ENCODE measurements around the gene HAND2. TPM values are rescaled to one million over a fixed set of nuclear protein-coding genes. Genes with fewer than 3 reads are reported as not detected.

Gene HAND2
- total RNA-seq, 2 donors from 2014 or later = 7.3 to 11.4 TPM

DNA sequence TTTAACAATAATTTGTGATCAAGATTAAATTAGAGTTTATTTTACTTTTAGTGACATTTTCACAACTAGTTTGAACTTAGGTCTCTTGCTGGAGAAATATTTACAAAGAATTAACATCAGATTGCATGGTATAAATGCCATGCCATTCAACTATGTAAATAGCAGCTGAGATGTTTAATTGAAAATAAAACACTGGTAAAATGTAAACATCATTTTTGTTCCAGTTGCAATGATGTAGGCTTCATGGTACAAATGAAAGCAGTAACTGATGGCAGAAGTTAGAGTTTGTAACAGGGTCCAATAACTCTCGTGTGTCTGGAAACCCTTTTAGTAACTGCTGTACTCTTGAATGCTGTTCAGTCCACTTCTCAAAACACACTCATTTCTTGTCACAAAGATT lies 43.7 kb upstream of the HAND2 start:
- 60 to 73% methylated on average over 1 of the region's 1 CpG for WGBS, 2 donors
- intact Hi-C loops (cut with DNase I) = no loop called here

DNA sequence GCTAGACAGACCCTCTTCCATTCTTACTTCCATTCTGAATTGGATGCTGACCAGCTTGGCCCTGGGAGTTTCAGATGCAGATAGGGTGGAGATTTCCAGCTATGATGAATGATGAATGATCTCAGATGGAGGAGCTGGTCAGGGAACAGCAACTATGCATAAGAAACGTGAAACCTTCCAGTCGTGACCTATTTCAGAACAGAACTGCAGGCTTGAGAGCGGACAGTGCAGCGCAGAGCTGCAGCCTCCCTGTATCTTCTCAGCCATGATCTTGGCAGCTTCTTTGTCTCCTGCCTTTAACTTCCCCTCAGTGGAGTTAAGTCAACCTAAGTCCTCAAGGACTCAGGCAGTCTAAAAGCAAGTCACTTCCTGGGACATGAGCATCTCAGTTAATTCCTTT lies 43.3 kb upstream of the HAND2 start:
- no peak for DNase-seq
- intact Hi-C loops (cut with DNase I) = no loop called here
- no peak overlapping the region for H3K4me3 ChIP-seq

More for the DNA sequence above, 43.7 kb upstream of the HAND2 start:
- no peaks in the 10 kb centered on the region for H3K36me3 ChIP-seq (replicated peaks in 1 of 2; ENCODE audit: insufficient read depth in 1 of 2, low read depth in 2 of 2)
- H3K4me3 ChIP-seq = no peak overlapping the region
- no peaks in the 10 kb centered on the region for H3K9me3 ChIP-seq
- no peak for DNase-seq
- H3K4me1 ChIP-seq = no peaks in the 10 kb centered on the region
- ATAC-seq = no peak
- TF ChIP-seq POLR2A (IDR thresholded peaks at IDR 0.05) = no peak
- TF ChIP-seq, protein P1, sequence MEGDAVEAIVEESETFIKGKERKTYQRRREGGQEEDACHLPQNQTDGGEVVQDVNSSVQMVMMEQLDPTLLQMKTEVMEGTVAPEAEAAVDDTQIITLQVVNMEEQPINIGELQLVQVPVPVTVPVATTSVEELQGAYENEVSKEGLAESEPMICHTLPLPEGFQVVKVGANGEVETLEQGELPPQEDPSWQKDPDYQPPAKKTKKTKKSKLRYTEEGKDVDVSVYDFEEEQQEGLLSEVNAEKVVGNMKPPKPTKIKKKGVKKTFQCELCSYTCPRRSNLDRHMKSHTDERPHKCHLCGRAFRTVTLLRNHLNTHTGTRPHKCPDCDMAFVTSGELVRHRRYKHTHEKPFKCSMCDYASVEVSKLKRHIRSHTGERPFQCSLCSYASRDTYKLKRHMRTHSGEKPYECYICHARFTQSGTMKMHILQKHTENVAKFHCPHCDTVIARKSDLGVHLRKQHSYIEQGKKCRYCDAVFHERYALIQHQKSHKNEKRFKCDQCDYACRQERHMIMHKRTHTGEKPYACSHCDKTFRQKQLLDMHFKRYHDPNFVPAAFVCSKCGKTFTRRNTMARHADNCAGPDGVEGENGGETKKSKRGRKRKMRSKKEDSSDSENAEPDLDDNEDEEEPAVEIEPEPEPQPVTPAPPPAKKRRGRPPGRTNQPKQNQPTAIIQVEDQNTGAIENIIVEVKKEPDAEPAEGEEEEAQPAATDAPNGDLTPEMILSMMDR (IDR thresholded peaks at IDR 0.05) = no peak
- H3K27ac ChIP-seq = no peak overlapping the region
- H3K27me3 ChIP-seq = no peaks in the 10 kb centered on the region

DNA sequence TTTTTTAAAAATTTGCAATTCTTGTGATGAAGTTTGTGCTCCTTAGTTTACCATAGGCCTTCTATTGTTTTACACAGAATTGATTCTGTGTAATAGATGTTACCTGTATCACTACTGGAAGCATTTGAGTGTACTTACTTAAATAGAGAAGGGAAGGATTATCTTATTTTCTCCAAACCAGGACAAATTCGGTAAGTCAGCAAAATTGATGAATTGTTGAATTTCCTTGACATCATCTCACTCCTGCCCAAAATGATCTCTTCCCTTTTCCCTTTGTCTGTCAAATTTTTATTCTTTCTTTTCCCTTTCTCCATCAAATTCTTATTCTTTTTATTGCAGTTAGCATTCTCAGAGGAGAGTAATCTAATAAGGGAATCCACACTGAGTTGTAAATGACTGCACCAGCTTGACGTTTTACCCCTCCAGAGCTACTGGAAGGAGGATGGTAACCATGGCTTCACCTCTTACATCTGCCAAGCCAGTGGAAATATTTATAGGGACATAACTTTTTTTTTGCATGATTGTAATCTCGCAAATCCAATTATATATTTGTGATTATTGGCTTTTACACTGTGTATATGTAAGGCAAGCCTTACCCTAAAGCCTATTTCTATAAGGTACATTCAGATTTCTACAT lies 42.6 kb upstream of the HAND2 start:
- no peak for ATAC-seq
- Histone ChIP-seq H3K4me3 (no peak overlapping the region), H3K36me3 (replicated peaks in 1 of 2; ENCODE audit: insufficient read depth in 1 of 2, low read depth in 2 of 2) (no peaks in the 10 kb centered on the region), H3K4me1 (no peaks in the 10 kb centered on the region), H3K27me3 (no peaks in the 10 kb centered on the region), H3K27ac (no peak overlapping the region), H3K9me3 (no peaks in the 10 kb centered on the region)
- intact Hi-C loops (cut with DNase I) = no loop called here
- DNase-seq = no peak
- 63 to 72% methylated on average over 3 of the region's 3 CpGs for WGBS, 2 donors
- no peak for TF ChIP-seq POLR2A (IDR thresholded peaks at IDR 0.05)
- TF ChIP-seq, protein P1 (IDR thresholded peaks at IDR 0.05) = no peak

More for the DNA sequence above, 43.3 kb upstream of the HAND2 start:
- H3K9me3 ChIP-seq = no peaks in the 10 kb centered on the region
- no peaks in the 10 kb centered on the region for H3K27me3 ChIP-seq
- ATAC-seq = no peak
- TF ChIP-seq, protein P1 (IDR thresholded peaks at IDR 0.05) = no peak
- no peak for TF ChIP-seq POLR2A (IDR thresholded peaks at IDR 0.05)
- 70 to 72% methylated on average over 4 of the region's 4 CpGs for WGBS, 2 donors
- H3K27ac ChIP-seq = no peak overlapping the region
- H3K36me3 ChIP-seq (replicated peaks in 1 of 2; ENCODE audit: insufficient read depth in 1 of 2, low read depth in 2 of 2) = no peaks in the 10 kb centered on the region
- no peaks in the 10 kb centered on the region for H3K4me1 ChIP-seq

DNA sequence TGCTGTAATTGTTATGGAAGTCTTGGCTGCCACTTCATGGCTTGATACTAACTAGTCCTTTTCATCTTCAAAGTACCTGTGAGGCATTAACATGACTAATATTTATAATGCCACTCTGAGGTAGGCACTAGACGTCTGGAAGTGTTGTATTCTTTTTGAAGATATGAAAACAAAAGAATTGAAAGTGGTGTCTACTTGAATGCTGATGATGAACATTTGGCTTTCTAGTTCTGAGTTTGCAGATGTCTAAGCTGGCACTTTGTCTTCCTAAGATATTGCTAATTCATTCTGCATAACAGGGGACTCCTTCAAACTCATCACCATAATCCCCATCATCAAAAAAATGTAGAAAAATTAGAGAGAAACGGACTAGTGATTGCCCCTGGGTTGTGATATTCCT lies 41.6 kb upstream of the HAND2 start:
- no peak overlapping the region for H3K27ac ChIP-seq
- ATAC-seq (no peak), DNase-seq (no peak)
- intact Hi-C loops (cut with DNase I) = no loop called here
- no peak for TF ChIP-seq POLR2A (IDR thresholded peaks at IDR 0.05)
- TF ChIP-seq, protein P1 (IDR thresholded peaks at IDR 0.05) = no peak
- H3K9me3 ChIP-seq = no peaks in the 10 kb centered on the region
- no peaks in the 10 kb centered on the region for H3K27me3 ChIP-seq
- WGBS, 2 donors = 57 to 68% methylated on average over 2 of the region's 2 CpGs
- no peak overlapping the region for H3K4me3 ChIP-seq
- H3K4me1 ChIP-seq = no peaks in the 10 kb centered on the region
- no peaks in the 10 kb centered on the region for H3K36me3 ChIP-seq (replicated peaks in 1 of 2; ENCODE audit: insufficient read depth in 1 of 2, low read depth in 2 of 2)

DNA sequence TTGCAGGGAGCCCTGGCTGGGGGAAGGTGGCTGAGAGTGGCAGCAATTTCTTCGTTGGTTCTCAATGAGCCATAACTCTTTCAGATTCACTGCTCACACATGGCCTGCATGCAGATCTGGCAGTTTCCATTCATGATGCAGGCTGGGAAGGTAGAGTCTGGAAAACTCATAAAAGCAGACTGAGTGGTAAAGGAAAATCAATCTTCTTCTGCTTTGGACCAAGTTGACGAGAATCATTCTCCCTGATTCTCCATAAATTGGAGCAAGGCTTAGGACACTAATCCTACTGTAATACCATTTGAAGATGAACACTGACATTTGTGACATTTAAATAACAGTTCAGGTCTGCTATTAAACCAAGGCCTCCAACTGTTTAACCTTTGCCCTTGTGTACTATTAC lies 35.3 kb upstream of the HAND2 start:
- peaks cover 8% of the 10 kb centered on the region for H3K4me1 ChIP-seq
- H3K36me3 ChIP-seq (replicated peaks in 1 of 2; ENCODE audit: insufficient read depth in 1 of 2, low read depth in 2 of 2) = no peaks in the 10 kb centered on the region
- ATAC-seq (no peak), DNase-seq (no peak)
- H3K4me3 ChIP-seq = no peak overlapping the region
- intact Hi-C loops (cut with DNase I) = no loop called here
- no peak for TF ChIP-seq POLR2A (IDR thresholded peaks at IDR 0.05)
- TF ChIP-seq, protein P1 (IDR thresholded peaks at IDR 0.05) = no peak
- WGBS, 2 donors = 90 to 92% methylated on average over 2 of the region's 2 CpGs
- no peaks in the 10 kb centered on the region for H3K9me3 ChIP-seq
- H3K27ac ChIP-seq = no peak overlapping the region
- no peaks in the 10 kb centered on the region for H3K27me3 ChIP-seq

Data from body of pancreas (tissue), 4 donors.